ENCODE data around the gene PKHD1. TPM values are rescaled to one million over a fixed set of nuclear protein-coding genes. Genes with fewer than 3 reads are reported as not detected.

PKHD1 gene
- polyA plus RNA-seq, 1 of the 3 experiments (the other 2 are of a cell fraction) = not detected

GRCh38 chr6:51814418-51814817 lies 273.0 kb downstream of the PKHD1 start:
- no peak for DNase-seq
- no peak for TF ChIP-seq NRF1 (IDR thresholded peaks at IDR 0.05; ENCODE audit: low read depth, low read length)
- no peak for TF ChIP-seq EP300 (IDR thresholded peaks at IDR 0.05; ENCODE audit: borderline replicate concordance in 1 of 2, low read depth in 1 of 2, low read length in 1 of 2)
- TF ChIP-seq REST (IDR thresholded peaks at IDR 0.05; ENCODE audit: low read depth, low read length) = no peak
- no peak for TF ChIP-seq SIN3A (IDR thresholded peaks at IDR 0.05; ENCODE audit: borderline replicate concordance, low read depth, low read length)
- TF ChIP-seq TAF1 (IDR thresholded peaks at IDR 0.05; ENCODE audit: borderline replicate concordance, low read depth, low read length) = no peak
- no peak for TF ChIP-seq FOXM1 (IDR thresholded peaks at IDR 0.05; ENCODE audit: low read depth)
- TF ChIP-seq ELF1 (IDR thresholded peaks at IDR 0.05) = no peak
- no peak for TF ChIP-seq FOXJ3 (CRISPR knock-in tag; IDR thresholded peaks at IDR 0.05)
- TF ChIP-seq NFIC (IDR thresholded peaks at IDR 0.05; ENCODE audit: borderline replicate concordance) = no peak
- TF ChIP-seq CTCF (IDR thresholded peaks at IDR 0.05) = no peak
- Histone ChIP-seq H4K20me1 (ENCODE audit: insufficient read depth) (no peaks in the 10 kb centered on the region), H3K4me2 (no peak overlapping the region), H3K36me3 (replicated peaks in 1 of 2; ENCODE audit: control insufficient read depth in 1 of 2, insufficient read depth in 2 of 2, low read length in 1 of 2) (no peaks in the 10 kb centered on the region), H3K27ac (ENCODE audit: low read depth in 2 of 2, low read length in 1 of 2) (no peak overlapping the region; a peak in 1 of 4 replicates), H2AFZ (ENCODE audit: low read depth) (no peak overlapping the region), H3K4me3 (ENCODE audit: low read depth in 2 of 2, low read length in 1 of 2) (no peak overlapping the region), H3K79me2 (ENCODE audit: insufficient read depth) (no peaks in the 10 kb centered on the region), H3K9ac (no peak overlapping the region), H3K9me2 (no peaks in the 10 kb centered on the region), H3F3A (replicated peaks; ENCODE audit: insufficient read depth) (no peaks in the 10 kb centered on the region), H3K4me1 (ENCODE audit: control insufficient read depth in 1 of 2, insufficient read depth in 2 of 2, low read depth in 1 of 2, low read length in 1 of 2) (peaks cover 0 to 20% of the 10 kb centered on the region in 2 experiments; a peak in 2 of 4 replicates), H3K27me3 (ENCODE audit: insufficient read depth) (no peaks in the 10 kb centered on the region), H3K9me3 (no peaks in the 10 kb centered on the region)
- ChIA-PET POLR2A (no interaction called here), CTCF (interaction anchor here (1.2 kb wide), 1 partner anchor 13 kb away, joined by 3 read pairs; no protein-coding TSS in a partner anchor)
- 70% methylated on average over 1 of the region's 1 CpG for WGBS (ENCODE audit: low lambda C conversion rate)

DNA sequence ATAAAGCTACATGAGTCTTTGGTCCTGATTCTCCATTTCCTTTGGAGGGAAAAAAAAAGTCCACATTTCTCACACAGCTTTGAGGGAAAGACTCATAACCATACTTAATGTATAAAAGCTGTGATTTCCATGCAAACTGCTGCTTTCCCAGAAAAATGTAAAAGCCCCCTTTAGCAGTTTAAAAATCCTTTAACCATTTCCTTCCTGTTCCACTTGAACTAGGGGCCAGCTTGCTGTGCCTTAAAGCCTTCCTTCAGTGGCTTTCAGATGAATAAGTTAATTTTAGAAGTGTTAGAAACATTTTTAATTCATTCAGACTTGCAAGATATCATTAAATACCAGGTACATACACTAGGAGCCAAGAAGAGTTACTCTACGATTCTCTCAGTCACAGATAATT lies 273.5 kb downstream of the PKHD1 start:
- Histone ChIP-seq H3F3A (replicated peaks; ENCODE audit: insufficient read depth) (no peaks in the 10 kb centered on the region), H3K4me1 (ENCODE audit: control insufficient read depth in 1 of 2, insufficient read depth in 2 of 2, low read depth in 1 of 2, low read length in 1 of 2) (peaks cover 0 to 20% of the 10 kb centered on the region in 2 experiments; a peak in 2 of 4 replicates), H3K27ac (ENCODE audit: low read depth in 2 of 2, low read length in 1 of 2) (no peak overlapping the region; a peak in 1 of 4 replicates), H3K9me3 (no peaks in the 10 kb centered on the region), H4K20me1 (ENCODE audit: insufficient read depth) (no peaks in the 10 kb centered on the region), H3K9ac (no peak overlapping the region), H2AFZ (ENCODE audit: low read depth) (no peak overlapping the region), H3K79me2 (ENCODE audit: insufficient read depth) (no peaks in the 10 kb centered on the region), H3K4me2 (no peak overlapping the region), H3K9me2 (no peaks in the 10 kb centered on the region), H3K4me3 (ENCODE audit: low read depth in 2 of 2, low read length in 1 of 2) (no peak overlapping the region), H3K36me3 (replicated peaks in 1 of 2; ENCODE audit: control insufficient read depth in 1 of 2, insufficient read depth in 2 of 2, low read length in 1 of 2) (no peaks in the 10 kb centered on the region), H3K27me3 (ENCODE audit: insufficient read depth) (no peaks in the 10 kb centered on the region)
- POLR2A ChIA-PET = no interaction called here
- no peak for DNase-seq
- CTCF ChIA-PET = interaction anchor here (1.2 kb wide), 1 partner anchor 13 kb away, joined by 3 read pairs; no protein-coding TSS in a partner anchor
- 12% methylated on average over 1 of the region's 1 CpG for WGBS (ENCODE audit: low lambda C conversion rate)
- TF ChIP-seq, protein P1, sequence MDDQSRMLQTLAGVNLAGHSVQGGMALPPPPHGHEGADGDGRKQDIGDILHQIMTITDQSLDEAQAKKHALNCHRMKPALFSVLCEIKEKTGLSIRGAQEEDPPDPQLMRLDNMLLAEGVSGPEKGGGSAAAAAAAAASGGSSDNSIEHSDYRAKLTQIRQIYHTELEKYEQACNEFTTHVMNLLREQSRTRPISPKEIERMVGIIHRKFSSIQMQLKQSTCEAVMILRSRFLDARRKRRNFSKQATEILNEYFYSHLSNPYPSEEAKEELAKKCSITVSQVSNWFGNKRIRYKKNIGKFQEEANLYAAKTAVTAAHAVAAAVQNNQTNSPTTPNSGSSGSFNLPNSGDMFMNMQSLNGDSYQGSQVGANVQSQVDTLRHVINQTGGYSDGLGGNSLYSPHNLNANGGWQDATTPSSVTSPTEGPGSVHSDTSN (IDR thresholded peaks at IDR 0.05) = no peak
- no peak for TF ChIP-seq RCOR1 (IDR thresholded peaks at IDR 0.05; ENCODE audit: low read length)
- no peak for TF ChIP-seq RXRA (IDR thresholded peaks at IDR 0.05; ENCODE audit: borderline replicate concordance, low read depth)
- TF ChIP-seq ELF1 (IDR thresholded peaks at IDR 0.05) = no peak
- no peak for TF ChIP-seq EP300 (IDR thresholded peaks at IDR 0.05; ENCODE audit: borderline replicate concordance in 1 of 2, low read depth in 1 of 2, low read length in 1 of 2)
- TF ChIP-seq NFIC (IDR thresholded peaks at IDR 0.05; ENCODE audit: borderline replicate concordance) = no peak
- TF ChIP-seq FOSL2 (IDR thresholded peaks at IDR 0.05; ENCODE audit: borderline replicate concordance, low read depth) = no peak
- TF ChIP-seq FOXJ3 (CRISPR knock-in tag; IDR thresholded peaks at IDR 0.05) = no peak
- no peak for TF ChIP-seq YY1 (IDR thresholded peaks at IDR 0.05; ENCODE audit: low read depth)
- TF ChIP-seq GABPA (IDR thresholded peaks at IDR 0.05; ENCODE audit: low read depth) = no peak
- no peak for TF ChIP-seq TEAD4 (IDR thresholded peaks at IDR 0.05; ENCODE audit: borderline replicate concordance, insufficient read depth)
- no peak for TF ChIP-seq JUND (IDR thresholded peaks at IDR 0.05)
- no peak for TF ChIP-seq CTCF (IDR thresholded peaks at IDR 0.05)
- no peak for TF ChIP-seq EZH2phosphoT487 (IDR thresholded peaks at IDR 0.05; ENCODE audit: borderline replicate concordance, low read depth)
- TF ChIP-seq SMC3 (IDR thresholded peaks at IDR 0.05; ENCODE audit: low read depth, low read length) = no peak

Data from SK-N-SH (cell line).